ENCODE data around the gene GOT2.

GOT2 gene

DNA sequence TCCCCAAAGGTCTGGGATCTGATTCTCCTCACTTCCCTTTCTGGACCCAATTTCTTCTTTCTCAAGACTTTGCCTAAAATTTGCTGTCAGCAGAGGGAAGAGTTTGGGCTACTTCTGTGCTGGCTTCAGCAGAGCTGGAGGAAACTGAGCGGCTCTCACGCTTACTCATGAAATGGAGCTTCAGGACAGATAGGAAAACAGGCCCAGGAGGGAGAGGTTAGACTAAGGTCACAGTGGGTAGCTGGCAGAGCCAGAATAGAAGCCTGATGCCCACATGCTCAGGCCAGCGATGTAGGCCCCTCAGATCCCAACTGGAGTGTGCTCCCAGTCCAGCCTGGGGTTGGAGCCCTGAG lies 50.1 kb downstream of the GOT2 start:
- H3K27ac ChIP-seq = peak overlapping the region; percentile 59
- TF ChIP-seq, protein P1, sequence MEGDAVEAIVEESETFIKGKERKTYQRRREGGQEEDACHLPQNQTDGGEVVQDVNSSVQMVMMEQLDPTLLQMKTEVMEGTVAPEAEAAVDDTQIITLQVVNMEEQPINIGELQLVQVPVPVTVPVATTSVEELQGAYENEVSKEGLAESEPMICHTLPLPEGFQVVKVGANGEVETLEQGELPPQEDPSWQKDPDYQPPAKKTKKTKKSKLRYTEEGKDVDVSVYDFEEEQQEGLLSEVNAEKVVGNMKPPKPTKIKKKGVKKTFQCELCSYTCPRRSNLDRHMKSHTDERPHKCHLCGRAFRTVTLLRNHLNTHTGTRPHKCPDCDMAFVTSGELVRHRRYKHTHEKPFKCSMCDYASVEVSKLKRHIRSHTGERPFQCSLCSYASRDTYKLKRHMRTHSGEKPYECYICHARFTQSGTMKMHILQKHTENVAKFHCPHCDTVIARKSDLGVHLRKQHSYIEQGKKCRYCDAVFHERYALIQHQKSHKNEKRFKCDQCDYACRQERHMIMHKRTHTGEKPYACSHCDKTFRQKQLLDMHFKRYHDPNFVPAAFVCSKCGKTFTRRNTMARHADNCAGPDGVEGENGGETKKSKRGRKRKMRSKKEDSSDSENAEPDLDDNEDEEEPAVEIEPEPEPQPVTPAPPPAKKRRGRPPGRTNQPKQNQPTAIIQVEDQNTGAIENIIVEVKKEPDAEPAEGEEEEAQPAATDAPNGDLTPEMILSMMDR (conservative IDR thresholded peaks at IDR 0.05) = no peak

GRCh38 chr16:58679763-58680162 lies 54.4 kb downstream of the GOT2 start:
- no peak overlapping the region for H3K27ac ChIP-seq
- TF ChIP-seq, protein P1 (conservative IDR thresholded peaks at IDR 0.05) = no peak

DNA sequence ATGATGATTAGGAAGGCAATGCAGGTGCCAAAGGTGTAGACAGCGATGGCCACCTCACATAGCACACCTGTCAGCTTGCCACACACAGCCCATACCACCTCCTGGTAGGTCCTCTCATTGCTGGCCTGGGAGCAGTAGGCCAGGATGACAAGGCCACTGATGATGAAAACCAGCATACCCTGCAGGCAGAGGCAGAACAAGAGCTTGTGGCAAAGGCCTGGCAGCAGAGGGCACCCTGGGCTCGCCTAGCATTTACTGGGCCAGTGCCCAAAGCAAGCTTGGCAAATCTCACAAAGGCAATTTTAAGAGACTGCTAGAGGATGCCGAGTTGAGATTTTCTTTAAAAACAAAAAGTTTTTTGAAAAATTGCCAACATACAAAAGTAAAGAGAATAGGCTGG lies 55.4 kb downstream of the GOT2 start:
- TF ChIP-seq, protein P1 (conservative IDR thresholded peaks at IDR 0.05) = peak; percentile 79
- H3K27ac ChIP-seq = no peak overlapping the region

DNA sequence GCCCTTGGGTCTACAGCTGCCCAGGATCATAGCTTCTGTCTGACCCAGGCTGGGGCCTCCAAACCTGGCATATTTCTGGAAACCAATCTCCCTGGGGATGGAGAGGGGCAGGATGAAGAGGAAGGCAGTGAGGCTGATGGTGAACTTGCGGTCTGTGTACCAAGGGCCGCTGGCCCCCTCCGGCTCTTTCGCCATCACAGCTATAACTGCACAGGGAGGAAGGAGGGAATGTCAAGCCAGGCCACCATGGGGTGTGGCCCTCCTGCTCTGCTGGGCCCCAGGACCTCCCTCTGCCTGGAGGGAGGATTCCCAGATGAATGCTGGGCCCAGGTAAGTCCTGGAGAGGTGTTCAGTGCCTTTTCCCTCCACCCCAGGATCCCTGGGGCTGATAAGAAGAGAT lies 55.8 kb downstream of the GOT2 start:
- TF ChIP-seq, protein P1 (conservative IDR thresholded peaks at IDR 0.05) = no peak
- H3K27ac ChIP-seq = no peak overlapping the region

GRCh38 chr16:58670946-58671583 lies 63.1 kb downstream of the GOT2 start:
- no peak overlapping the region for H3K27ac ChIP-seq
- TF ChIP-seq, protein P1 (conservative IDR thresholded peaks at IDR 0.05) = no peak

DNA sequence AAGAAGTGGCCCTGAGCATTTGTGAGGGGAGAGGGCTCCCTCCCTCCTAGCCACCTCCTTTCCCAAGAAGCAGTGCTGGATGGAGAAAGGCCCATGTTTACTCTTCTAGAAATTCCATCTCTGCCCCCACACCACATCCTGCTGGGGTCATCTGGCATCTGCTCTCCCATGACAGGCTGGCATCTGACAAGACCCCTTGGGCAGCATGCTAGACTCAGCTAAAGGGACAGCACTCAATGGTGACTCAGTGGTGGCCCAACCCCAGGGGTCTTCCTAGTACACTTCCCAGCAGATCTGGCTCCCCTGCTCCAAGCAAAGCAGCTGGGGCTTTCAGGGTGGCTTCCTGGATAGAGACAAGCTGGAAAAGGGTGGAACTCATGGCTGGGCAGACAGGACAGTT lies 63.9 kb downstream of the GOT2 start:
- TF ChIP-seq, protein P1 (conservative IDR thresholded peaks at IDR 0.05) = no peak
- H3K27ac ChIP-seq = no peak overlapping the region

DNA sequence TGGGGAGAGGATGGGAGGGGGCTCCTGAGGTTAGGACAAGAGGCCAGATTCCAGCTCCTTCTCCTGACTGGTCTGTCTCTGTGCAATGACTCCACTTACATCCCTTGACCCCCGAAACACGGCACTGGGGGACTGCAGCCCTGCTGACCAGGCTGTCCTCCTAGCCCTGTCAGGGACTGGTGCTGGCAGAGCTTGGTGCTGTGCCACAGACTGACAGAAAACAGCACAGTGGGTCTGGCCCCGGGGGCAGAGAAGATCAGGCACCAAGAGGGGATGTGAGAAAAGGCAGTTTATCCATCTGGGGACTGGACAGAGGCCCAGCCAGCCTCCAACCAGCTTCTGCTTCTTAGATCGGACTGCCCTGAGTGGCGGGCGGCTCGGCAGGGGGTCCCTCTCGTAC lies 68.9 kb downstream of the GOT2 start:
- H3K27ac ChIP-seq = no peak overlapping the region
- TF ChIP-seq, protein P1 (conservative IDR thresholded peaks at IDR 0.05) = no peak

Measured in VCaP (cell line).